GM19099 (cell line): ENCODE measurements around the gene MUC6.

ENCODE experiments used
- POLR2A ChIP-seq: IDR thresholded peaks from 3 replicates; pipeline ENCODE4 v1.6.1; 2011; ENCODE audit warnings: low read depth; ENCODE audit not compliant: insufficient read length; ENCODE audit errors: extremely low read depth

Gene MUC6

GRCh38 chr11:1049431-1049891, 12.9 kb upstream of the MUC6 start:
- no peak for TF ChIP-seq POLR2A

GRCh38 chr11:1049071-1049405, 12.5 kb upstream of the MUC6 start:
- TF ChIP-seq POLR2A: no peak

- no peak for TF ChIP-seq POLR2A
These were observed 12.0 kb upstream of the MUC6 start for GRCh38 chr11:1048375-1049070.

GRCh38 chr11:1047595-1048156, 11.2 kb upstream of the MUC6 start:
- TF ChIP-seq POLR2A: no peak

- no peak for TF ChIP-seq POLR2A
These were observed 7.6 kb upstream of the MUC6 start for GRCh38 chr11:1044160-1044559.

- no peak for TF ChIP-seq POLR2A
These were observed 7.1 kb upstream of the MUC6 start for GRCh38 chr11:1043563-1044096.

GRCh38 chr11:1042626-1043562, 6.4 kb upstream of the MUC6 start:
- TF ChIP-seq POLR2A: no peak

- TF ChIP-seq POLR2A: no peak
These were observed 5.6 kb upstream of the MUC6 start for GRCh38 chr11:1041936-1042608.

GRCh38 chr11:1041471-1041870, 5.0 kb upstream of the MUC6 start:
- TF ChIP-seq POLR2A: no peak

- TF ChIP-seq POLR2A: no peak
These were observed 4.6 kb upstream of the MUC6 start for GRCh38 chr11:1041149-1041467.

GRCh38 chr11:1040428-1041148, 4.1 kb upstream of the MUC6 start:
- no peak for TF ChIP-seq POLR2A

GRCh38 chr11:1039481-1040427, 3.2 kb upstream of the MUC6 start:
- TF ChIP-seq POLR2A: no peak

GRCh38 chr11:1038921-1039320, 2.4 kb upstream of the MUC6 start:
- no peak for TF ChIP-seq POLR2A
